ENCODE data around the gene SHC3.

SHC3 gene

DNA sequence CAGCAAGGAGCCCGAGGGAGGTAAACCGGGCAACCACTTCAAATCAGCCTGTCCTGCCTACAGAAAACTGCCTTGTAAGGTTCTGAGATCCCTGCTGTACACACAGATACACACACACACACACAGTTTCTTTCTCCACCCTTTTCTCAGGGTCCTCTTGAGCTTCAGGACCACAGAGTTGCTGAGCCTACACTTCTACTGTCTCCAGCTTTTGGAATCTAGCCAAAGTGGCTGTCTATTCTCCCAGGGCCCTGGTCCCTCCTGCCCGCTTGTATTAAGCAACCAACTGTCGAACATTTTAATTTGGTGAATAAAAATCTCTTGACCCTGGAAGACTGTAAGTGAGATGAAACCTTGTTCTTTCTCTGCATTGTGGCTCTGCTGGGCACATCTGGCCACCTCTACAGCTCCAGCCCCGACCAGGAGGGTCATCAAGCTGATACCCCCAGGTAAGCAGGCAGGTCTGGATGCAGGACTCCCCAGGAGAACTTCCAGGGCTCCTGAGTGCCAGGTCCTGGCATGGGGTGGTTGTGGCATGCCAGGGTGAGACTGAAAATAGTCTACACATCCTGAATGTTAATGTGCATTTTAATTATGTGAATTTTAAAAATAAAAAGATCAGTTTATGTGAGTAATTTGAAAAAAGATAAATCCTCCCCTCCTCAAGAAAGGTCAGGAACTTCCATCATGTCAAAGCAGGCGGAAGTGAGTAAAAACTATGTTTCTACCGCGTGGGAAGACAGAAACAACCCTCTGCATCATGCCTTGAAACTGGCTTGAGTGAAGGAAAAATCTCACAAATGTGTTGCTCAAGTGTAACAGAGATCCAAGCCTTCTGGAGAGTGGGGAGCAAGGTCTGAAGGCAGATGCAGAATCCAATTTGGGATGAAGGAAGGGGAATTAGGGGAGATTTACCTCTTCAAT is 202.4 kb downstream of the SHC3 start:
- no peak for DNase-seq

- DNase-seq: no peak
These were observed 204.0 kb downstream of the SHC3 start for GRCh38 chr9:88974641-88975040.

GRCh38 chr9:88973281-88974045 is 205.2 kb downstream of the SHC3 start:
- DNase-seq: no peak

GRCh38 chr9:88972401-88972800 is 206.2 kb downstream of the SHC3 start:
- DNase-seq: no peak

GRCh38 chr9:88971131-88971960 is 207.3 kb downstream of the SHC3 start:
- DNase-seq: no peak

DNA sequence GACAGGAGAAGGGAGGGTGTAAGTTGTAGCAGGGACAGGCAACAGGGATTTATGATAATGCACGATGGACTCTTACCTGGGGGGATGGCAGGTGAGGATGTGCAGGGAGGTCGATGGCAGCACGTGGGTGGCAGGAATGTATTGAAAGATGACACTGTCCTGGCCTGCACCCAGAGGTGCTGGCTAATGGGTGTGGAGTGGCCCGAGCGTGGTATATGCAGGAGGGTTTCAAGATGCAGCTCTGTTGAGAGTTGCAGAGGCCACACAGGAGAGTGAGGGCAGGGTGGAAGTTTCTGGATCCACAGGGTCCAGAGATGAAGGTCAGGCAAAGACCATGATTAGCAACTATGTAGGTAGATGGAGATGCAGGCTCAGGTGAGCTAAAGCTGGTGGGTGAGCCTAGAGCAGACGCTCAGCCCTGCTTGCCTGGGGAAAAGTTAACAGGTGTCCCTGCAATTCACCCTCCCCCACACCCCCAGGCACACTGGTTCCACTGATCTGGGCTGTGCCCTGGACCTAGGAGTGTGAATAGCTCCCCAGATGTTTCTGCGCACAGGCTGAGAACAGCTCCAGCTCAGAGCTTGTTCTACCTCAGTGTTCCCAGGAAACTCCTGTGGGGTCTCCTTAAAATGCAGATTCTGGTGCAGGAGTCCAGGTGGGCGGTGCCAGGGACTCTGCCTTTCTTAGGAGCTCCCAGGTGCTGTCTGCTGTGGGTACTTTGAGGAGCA is 208.8 kb downstream of the SHC3 start:
- no peak for DNase-seq

DNA sequence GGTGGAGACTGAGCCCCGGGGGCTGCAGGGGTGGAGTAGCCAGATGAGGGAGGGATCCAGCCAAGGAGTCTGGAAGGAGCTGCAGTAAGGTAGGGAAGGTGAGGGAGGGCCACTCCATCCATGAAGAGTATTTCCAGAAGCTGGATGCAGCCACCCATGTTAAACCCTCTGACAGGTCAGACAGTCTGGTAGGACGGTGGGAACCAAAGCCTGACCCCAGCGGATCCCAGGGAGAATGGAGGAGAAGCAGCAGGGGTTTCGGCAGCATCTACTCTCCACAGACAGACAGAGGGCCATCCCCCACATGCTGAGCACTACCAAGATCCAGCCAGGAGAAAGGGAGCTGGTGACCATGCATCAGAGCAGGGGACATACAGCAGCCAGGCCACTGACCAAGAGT is 209.8 kb downstream of the SHC3 start:
- no peak for DNase-seq

GRCh38 chr9:88966894-88967676 is 211.5 kb downstream of the SHC3 start:
- DNase-seq: no peak

GRCh38 chr9:88965473-88965872 is 213.1 kb downstream of the SHC3 start:
- no peak for DNase-seq

GRCh38 chr9:88960632-88961031 is 218.0 kb downstream of the SHC3 start:
- DNase-seq: no peak

- DNase-seq: no peak
These were observed 218.7 kb downstream of the SHC3 start for GRCh38 chr9:88959727-88960469.

- no peak for DNase-seq
These were observed 221.1 kb downstream of the SHC3 start for GRCh38 chr9:88957526-88957925.
